ENCODE results near the gene GPRIN1.
"Not testable (repeated sequence)": the region's sequence is repeated elsewhere in the genome, so short reads cannot be mapped to it uniquely, and the experiment has no call there.

Gene GPRIN1

GRCh38 chr5:176606032-176606431 lies 3.9 kb downstream of the GPRIN1 start:
- no peak overlapping the region for H3K27ac ChIP-seq
- no peak for TF ChIP-seq CTCF (conservative IDR thresholded peaks at IDR 0.05)

GRCh38 chr5:176603091-176603490 lies 6.9 kb downstream of the GPRIN1 start:
- no peak overlapping the region for H3K27ac ChIP-seq
- TF ChIP-seq CTCF (conservative IDR thresholded peaks at IDR 0.05), result no peak

- no peak for TF ChIP-seq CTCF (conservative IDR thresholded peaks at IDR 0.05)
- no peak overlapping the region for H3K27ac ChIP-seq
These were observed 8.0 kb downstream of the GPRIN1 start for GRCh38 chr5:176601901-176602482.

- H3K27ac ChIP-seq, result not testable (repeated sequence)
These were observed 10.1 kb downstream of the GPRIN1 start for GRCh38 chr5:176599749-176600430.

GRCh38 chr5:176597417-176598389 lies 12.3 kb downstream of the GPRIN1 start:
- TF ChIP-seq CTCF (conservative IDR thresholded peaks at IDR 0.05), result no peak
- H3K27ac ChIP-seq, result no peak overlapping the region

- no peak overlapping the region for H3K27ac ChIP-seq
- no peak for TF ChIP-seq CTCF (conservative IDR thresholded peaks at IDR 0.05)
These were observed 13.1 kb downstream of the GPRIN1 start for GRCh38 chr5:176596689-176597416.

GRCh38 chr5:176596069-176596644 lies 13.8 kb downstream of the GPRIN1 start:
- no peak overlapping the region for H3K27ac ChIP-seq
- TF ChIP-seq CTCF (conservative IDR thresholded peaks at IDR 0.05), result no peak
